HG03558 (cell line): Measurements from ENCODE around the gene CACNA1H.
"Not testable (repeated sequence)": the region's sequence is repeated elsewhere in the genome, so short reads cannot be mapped to it uniquely, and the experiment has no call there.

Experiments used
- ATAC-seq: cut with Tn5 transposase; IDR thresholded peaks from one replicate; pipeline ENCODE4 v1.9.1; 2021; ENCODE audit warnings: moderate number of reproducible peaks; ENCODE audit not compliant: unreplicated experiment; ENCODE audit errors: extremely low read depth

CACNA1H gene

DNA sequence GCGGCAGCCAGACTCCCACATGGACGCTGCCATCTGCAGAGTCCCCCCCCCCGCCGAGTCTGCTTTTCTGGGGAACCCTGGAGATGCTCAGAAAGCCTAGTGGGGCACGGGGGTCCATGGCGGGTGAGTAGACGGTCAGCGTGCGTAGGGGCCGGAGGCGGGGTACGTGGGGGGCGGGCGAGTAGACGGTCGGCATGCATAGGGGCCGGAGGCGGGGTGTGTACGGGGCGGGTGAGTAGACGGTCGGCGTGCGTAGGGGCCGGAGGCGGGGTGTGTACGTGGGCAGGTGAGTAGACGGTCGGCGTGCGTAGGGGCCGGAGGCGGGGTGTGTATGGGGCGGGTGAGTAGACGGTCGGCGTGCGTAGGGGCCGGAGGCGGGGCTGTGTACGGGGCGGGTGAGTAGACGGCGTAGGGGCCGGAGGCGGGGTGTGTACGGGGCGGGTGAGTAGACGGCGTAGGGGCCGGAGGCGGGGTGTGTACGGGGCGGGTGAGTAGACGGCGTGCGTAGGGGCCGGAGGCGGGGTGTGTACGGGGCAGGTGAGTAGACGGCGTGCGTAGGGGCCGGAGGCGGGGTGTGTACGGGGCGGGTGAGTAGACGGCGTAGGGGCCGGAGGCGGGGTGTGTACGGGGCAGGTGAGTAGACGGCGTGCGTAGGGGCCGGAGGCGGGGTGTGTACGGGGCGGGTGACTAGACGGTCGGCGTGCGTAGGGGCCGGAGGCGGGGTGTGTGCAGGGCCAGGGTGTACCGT, 32.7 kb downstream of the CACNA1H start:
- not testable (repeated sequence) for ATAC-seq

DNA sequence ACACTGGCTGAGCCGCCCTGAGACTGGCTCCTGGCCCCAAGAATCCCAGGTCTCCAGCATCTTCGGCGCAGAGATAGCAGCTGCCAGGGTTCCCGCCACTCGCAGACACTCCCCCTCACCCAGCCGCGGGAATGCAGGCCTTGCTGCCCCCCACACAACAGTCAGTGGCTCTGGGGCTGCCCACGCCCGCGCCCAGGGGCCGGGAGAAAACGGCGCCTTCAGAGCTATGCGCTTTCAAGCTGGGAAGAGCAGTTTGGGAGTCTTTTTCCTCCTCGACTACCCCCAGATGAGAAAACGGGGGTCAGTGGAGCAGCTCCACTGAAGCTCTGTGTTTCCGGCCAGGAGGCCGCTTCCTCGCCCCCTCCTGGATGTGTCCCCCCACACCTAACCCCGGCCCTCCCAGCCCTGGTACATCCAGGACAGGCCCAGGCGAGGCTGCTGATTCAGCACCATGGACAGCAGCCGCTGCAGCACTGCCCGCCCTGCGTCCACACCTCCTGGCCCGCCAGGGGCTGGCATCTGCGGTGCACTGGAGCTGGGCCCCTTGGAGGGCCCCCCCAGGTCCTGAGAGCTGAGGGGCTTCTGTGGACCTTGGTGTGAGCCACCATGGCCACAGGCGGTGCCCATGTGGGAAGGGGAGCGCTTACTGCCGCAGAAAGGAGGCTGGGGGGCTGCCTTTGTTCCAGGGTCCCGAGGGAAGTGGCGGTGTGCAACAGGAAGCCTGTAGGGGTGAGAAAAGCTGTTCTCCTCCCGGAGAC, 35.7 kb downstream of the CACNA1H start:
- ATAC-seq, result no peak

DNA sequence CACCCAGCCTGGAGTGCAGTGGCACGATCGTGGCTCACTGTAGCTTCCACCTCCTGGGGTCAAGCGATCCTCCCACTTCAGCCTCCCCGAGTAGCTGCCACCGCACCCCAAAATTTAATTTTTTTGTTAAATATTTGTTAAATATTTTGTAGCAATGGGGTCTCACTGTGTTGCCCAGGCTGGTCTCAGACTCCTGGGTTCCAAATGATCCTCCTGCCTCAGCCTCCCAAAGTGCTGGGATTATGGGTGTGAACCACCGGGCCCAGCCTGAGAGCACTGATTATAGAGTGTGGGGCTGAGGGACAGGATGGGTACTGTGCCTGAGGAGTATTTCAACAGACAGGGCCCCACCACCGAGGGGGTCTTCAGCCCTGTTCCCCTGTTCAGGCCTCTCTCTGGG, 36.5 kb downstream of the CACNA1H start:
- no peak for ATAC-seq

DNA sequence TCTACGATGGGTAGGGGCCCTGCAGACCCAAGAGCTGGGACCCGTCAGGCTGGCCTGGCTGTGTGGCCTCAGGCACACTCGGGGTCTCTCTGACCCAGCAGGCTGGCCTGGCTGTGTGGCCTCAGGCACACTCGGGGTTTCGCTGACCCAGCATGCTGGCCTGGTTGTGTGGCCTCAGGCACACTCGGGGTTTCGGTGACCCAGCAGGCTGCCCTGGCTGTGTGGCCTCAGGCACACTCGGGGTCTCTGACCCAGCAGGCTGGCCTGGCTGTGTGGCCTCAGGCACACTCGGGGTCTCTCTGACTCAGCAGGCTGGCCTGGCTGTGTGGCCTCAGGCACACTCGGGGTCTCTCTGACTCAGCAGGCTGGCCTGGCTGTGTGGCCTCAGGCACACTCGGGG, 37.9 kb downstream of the CACNA1H start:
- not testable (repeated sequence) for ATAC-seq

DNA sequence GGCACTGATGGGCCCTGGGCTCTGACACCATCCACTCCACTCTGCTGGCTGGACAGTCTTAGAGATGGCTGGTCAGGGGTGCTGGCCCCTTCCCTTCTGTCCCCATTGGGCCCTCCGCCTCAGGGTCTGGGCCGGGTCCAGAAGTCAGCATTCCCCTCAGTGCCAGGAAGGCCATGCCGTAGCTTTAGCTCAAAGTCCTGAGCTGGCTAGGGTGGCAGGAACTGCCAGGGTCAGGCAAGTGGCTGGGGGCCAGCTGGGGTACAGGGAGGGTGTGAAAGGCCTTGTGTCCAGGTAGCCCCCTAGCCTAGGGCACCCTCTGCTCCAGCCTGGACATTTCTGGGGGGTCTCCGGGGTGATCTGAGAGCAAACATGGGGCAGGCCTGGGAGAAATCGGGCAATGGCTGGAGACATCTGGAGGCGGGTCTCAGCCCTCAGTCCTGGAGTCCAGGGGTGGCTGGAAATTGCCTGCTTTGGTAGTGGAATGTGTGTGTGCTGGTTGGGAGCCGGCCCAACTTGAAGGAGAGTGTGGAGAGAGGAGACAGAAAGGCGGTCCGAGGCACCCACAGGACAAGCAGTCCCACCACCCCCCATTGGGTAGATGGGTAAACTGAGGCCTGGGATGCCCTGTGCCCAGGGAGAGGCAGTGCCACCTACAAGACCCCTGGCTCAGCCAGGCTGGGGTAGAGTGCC, 39.6 kb downstream of the CACNA1H start:
- no peak for ATAC-seq

DNA sequence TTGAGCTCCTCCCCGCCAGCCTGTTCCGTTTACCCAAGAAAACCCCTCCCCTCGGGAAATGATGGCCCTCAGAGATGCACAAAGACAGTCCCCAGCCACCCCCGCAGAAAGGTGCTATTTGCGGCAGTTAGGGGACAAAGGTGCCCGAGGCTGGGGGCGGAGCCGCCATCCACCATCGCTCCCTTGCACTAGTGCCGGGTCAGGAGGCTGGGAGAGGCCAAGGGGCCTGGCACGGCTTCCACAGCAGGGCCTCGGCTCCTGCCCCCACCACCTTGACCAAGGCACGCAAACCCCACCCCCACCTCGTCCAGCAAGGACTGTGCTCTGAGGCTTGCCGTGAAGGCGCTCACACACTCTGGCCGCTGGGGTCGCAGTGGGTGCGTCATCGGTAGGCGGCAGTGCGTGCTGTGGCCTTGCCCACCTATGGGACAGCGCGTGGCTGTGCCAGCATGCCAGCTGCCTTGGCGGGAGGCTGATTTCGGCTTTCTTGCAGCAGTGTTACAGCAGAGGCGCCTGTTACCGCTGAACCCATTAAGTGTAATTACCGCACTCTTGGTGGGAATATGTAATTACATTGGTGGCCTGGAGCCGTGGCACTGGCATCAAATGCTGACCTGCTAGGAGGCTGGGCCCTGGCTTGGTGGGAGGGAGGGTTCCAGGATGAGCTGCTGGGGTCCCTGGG, 40.4 kb downstream of the CACNA1H start:
- no peak for ATAC-seq

DNA sequence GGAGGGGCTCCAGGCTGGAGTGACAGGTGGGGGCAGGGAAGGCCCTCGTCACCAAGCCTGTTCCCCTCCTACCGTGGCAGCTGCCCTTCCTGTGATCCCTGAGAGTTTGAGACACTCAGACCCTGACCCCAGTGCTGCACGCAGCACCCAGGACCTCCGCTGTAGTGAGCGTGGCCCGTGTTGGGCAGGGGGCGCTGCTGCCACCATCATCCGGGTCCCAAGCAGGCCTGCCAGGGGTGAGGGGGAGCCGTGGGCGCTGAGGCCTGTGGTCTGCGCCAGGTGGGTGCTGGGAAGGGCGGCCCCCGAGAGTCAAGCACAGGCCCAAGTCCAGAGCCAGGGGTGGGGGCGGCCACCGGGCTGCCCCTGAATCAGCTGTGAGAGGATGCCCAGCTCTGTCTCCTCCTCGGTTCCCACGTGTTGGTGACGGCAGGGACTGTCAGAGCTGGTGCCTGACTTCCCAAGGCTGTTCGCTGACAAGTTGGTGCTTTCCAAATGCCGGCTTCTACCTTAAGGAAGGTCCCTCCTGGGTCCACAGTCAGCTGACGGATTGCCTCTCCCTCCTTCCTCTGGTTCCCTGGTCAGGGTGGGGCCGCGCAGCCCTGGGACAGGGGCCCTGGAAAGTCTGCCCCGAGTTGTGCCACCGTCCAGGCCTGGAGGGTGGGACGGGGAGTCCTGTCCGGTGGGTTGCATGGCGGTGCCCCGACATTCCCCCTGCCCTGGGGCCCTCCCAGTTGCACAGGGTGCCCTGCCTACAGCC, 41.1 kb downstream of the CACNA1H start:
- ATAC-seq, result no peak

DNA sequence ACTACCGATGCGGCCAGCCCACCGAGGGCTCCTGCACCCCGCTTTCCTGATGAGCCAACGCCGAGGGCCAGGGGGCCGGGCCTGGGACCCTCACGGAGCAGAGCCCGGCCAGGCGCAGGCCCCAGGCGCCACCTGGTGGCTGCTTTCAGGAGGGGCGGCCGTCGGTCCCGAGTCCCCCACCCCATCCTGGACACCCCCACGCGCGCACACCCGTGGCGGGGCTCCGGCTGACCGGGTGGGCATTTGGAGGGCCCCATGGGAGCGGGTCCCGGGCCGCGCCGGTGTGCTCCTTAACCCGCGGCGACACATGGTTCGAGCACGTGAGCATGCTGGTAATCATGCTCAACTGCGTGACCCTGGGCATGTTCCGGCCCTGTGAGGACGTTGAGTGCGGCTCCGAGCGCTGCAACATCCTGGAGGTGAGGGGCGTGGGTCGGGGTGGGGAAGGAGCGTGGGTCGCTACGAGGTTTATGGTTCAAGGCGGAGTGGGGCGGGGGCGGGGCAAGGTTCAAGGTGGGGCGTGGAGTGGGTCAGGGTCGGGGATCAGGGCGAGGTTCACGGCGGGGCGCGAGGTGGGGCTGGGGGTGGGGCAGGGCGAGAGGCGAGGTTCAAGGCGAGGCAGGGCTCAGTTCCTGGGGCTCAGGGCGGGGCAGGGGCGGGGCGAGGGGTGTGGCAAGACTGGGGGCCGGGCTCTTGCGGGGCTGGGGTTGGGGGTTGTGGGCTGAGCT, 41.9 kb downstream of the CACNA1H start:
- ATAC-seq, result no peak

DNA sequence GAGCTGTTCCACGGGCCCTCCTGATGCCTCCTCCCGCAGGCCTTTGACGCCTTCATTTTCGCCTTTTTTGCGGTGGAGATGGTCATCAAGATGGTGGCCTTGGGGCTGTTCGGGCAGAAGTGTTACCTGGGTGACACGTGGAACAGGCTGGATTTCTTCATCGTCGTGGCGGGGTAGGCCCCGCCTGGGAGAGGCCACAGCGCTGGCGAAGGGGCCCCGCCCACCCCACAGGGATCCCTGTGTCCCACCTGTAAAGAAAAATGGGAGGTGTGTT, 42.4 kb downstream of the CACNA1H start:
- no peak for ATAC-seq

DNA sequence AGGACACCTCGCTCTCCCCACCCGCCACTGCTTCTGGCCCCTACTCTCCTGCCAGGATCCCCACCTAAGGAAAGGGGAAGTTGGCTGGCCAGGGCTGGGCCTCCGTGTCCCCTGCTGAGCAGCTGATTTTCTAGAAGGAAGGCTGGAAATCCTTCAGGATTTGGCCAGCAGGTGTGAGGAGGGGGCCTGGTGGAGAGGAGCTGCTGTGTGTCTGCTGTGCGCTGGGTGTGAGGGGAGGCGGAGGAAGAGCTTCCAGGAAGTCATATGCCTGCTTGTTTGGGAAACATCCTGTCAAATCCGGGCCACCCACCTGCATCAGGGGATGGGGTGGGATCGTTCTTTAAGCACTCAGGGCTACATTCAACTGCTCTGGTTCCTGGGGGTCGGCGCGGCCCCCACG, 43.6 kb downstream of the CACNA1H start:
- ATAC-seq, result no peak

DNA sequence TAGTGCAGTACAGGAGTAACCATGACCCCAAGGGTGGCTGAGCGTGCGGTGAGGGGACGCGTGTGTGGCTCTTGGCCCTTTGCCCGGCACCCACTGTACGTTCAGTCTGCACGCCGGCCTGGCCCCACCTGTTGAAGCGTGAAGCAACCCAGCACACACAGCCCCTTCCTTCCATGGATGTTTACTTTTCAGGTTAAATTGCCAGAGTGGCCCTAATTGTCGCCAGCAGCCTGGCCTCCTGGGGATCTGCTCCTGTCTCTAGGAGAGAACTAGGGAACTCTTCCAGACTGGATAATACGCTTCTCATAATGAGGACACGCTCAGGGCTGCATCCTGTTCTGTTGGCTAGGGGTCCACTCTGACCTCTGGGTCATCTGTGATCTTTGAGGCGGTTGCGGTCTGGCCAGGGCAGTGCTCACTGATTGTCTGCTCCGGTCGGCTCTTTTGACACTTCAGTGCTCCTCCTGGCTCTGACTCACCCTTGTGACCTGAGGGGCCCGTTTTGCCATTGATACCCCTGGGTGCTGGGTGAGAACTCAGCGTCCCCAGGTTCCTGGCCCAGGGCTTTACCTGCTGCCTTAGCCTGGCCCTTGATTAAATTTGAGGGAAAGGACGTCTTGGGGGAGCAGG, 44.4 kb downstream of the CACNA1H start:
- ATAC-seq, result no peak

DNA sequence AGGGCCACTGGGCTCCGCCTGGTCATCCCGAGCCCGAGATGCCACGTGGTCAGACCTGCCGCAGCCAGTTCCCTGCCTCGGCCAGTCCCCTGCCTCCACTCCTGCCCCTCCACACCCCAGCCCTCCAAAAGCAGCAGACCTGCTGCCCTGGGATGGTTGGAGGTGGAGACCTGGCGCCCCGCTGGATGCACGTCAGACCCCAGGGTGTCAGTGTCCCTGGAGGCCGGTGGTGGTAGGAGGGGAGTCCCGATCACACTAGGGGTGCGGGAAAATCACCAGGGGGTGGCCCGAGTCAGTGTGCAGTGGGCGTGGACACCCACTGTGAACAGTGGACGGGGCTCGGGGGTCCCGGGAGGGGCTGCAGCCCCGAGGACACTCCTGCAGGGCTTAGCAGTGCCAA, 45.3 kb downstream of the CACNA1H start:
- ATAC-seq, result no peak

DNA sequence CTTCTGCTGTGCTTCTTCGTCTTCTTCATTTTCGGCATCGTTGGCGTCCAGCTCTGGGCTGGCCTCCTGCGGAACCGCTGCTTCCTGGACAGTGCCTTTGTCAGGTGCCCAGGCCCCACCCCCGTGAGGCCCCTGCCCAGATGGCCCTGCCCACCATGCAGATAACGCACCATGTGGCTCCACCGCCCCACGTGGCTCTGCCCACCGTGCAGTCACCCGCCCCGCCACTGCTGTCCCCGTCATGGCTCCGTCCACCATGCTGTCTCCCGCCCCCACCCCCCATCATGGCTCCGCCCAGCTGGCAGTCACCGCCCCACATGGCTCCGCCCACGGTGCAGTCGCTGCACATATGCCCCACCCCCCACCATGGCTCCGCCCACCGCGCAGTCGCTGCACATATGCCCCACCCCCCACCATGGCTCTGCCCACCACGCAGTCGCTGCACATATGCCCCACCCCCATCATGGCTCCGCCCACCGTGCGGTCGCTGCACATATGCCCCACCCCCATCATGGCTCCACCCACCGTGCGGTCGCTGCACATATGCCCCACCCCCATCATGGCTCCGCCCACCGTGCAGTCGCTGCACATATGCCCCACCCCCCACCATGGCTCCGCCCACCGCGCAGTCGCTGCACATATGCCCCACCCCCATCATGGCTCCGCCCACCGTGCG, 45.9 kb downstream of the CACNA1H start:
- not testable (repeated sequence) for ATAC-seq

DNA sequence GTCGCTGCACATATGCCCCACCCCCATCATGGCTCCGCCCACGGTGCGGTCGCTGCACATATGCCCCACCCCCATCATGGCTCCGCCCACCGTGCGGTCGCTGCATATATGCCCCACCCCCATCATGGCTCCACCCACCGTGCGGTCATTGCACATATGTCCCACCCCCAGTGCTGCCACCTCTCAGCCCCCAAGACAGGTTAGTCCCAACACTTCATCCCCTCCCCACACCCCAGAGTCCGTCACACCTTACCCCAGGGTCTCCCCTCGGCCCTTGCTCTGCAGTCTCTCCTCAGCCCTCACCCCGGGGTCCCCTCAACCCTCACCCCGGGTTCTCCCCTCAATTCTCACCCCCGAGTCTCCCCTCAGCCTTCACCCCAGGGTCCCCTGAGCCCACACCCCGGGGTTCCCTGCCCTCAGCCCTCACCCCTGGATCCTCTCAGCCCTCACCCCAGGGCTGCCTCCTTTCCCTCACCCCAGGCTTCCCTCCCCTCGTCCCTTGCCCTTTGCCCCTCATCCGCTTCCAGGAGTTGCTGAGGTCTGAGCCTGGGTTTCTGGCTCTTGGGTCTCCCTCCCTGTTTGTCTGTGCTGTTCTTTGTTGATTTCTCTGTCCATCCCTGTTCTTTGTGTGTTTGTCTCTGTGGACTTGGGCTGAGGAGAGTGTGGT, 46.6 kb downstream of the CACNA1H start:
- no peak for ATAC-seq

DNA sequence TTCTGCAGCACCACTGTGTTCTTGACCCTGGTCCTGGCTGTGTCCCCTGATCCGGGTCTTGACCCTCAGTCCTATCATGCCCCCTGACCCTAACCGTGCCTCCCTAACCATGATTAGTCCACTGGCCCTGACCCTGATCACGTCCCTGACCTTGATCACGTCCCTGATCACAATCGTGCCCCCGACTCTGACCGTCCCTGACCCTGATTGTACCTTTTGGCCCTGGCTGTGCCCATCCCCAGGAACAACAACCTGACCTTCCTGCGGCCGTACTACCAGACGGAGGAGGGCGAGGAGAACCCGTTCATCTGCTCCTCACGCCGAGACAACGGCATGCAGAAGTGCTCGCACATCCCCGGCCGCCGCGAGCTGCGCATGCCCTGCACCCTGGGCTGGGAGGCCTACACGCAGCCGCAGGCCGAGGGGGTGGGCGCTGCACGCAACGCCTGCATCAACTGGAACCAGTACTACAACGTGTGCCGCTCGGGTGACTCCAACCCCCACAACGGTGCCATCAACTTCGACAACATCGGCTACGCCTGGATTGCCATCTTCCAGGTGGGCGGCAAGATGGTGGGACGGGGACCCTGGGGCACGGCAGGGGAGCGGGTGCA, 47.2 kb downstream of the CACNA1H start:
- no peak for ATAC-seq

DNA sequence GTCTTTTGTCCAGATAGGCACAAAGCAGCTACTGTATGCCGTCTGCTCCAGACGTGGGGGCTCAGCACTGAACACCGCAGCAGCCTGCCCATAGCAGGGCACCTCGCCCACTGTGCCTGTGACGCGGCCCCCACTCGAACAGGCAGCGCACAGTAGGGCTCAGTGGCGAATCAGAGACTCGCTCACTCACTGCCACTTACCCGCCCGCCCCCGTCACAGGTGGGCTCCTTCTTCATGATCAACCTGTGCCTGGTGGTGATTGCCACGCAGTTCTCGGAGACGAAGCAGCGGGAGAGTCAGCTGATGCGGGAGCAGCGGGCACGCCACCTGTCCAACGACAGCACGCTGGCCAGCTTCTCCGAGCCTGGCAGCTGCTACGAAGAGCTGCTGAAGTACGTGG, 48.5 kb downstream of the CACNA1H start:
- no peak for ATAC-seq

DNA sequence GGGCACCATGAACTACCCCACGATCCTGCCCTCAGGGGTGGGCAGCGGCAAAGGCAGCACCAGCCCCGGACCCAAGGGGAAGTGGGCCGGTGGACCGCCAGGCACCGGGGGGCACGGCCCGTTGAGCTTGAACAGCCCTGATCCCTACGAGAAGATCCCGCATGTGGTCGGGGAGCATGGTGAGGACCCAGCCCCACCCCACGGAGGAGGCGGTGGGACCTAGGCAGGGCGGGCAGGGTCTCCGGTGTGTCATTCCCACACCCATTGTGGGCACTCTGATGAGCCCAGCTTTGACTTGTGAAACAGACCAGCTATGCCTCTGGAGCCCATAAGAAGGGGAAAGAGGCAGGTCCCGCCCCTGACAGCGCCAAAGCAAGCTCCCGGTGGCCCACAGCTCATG, 49.4 kb downstream of the CACNA1H start:
- no peak for ATAC-seq

DNA sequence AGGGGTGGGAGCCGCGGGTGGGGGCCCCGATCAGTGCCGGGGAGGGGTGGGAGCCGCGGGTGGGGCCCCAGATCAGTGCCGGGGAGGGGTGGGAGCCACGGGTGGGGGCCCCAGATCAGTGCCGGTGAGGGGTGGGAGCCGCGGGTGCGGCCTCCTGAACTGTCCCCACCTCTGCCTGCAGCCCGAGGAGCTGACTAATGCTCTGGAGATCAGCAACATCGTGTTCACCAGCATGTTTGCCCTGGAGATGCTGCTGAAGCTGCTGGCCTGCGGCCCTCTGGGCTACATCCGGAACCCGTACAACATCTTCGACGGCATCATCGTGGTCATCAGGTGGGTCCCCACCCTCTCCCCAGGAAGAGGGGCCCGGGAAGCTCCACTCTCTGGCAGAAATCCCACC, 52.0 kb downstream of the CACNA1H start:
- ATAC-seq, result no peak
